Measurements from ENCODE around the gene FSTL4. TPM values are rescaled to one million over a fixed set of nuclear protein-coding genes. Genes with fewer than 3 reads are reported as not detected.

The FSTL4 gene
- polyA plus RNA-seq, 3 donors, result not detected

- TF ChIP-seq CTCF (IDR thresholded peaks at IDR 0.05), result no peak
- Histone ChIP-seq H3K36me3 (replicated peaks in 1 of 2; ENCODE audit: control insufficient read depth in 1 of 2, insufficient read depth in 2 of 2, low read length in 2 of 2) (no peaks in the 10 kb centered on the region), H3K9me3 (replicated peaks in 1 of 2; ENCODE audit: control insufficient read depth in 1 of 2, insufficient read depth in 1 of 2, low read length in 2 of 2) (no peaks in the 10 kb centered on the region), H3K4me3 (replicated peaks in 1 of 3; ENCODE audit: low read depth in 2 of 3, low read length in 3 of 3) (no peak overlapping the region), H3K4me2 (replicated peaks; ENCODE audit: extremely low read depth, low read length, poor library complexity, severe bottlenecking) (no peak overlapping the region), H2AFZ (ENCODE audit: insufficient read depth, low read depth, low read length, poor library complexity, severe bottlenecking) (no peak overlapping the region), H3K27ac (ENCODE audit: low read depth in 1 of 2, low read length in 2 of 2) (no peak overlapping the region), H4K20me1 (ENCODE audit: insufficient read depth, low read length) (no peaks in the 10 kb centered on the region), H3K9ac (ENCODE audit: insufficient read depth, low read length, poor library complexity, severe bottlenecking) (no peak overlapping the region), H3K79me2 (ENCODE audit: insufficient read depth, low read length) (no peaks in the 10 kb centered on the region), H3K27me3 (ENCODE audit: control insufficient read depth in 2 of 2, insufficient read depth in 2 of 2, low read length in 2 of 2) (no peaks in the 10 kb centered on the region), H3K4me1 (ENCODE audit: control insufficient read depth in 1 of 2, insufficient read depth in 2 of 2, low read length in 2 of 2) (no peaks in the 10 kb centered on the region)
- no peak for DNase-seq
- intact Hi-C loops (cut with micrococcal nuclease), result no loop called here
- no peaks in the 10 kb centered on the region for H3K9me3 Mint-ChIP-seq
- no peaks in the 10 kb centered on the region for H3K27me3 Mint-ChIP-seq (ENCODE audit: low read depth in 3 of 3)
- no peak overlapping the region for H3K27ac Mint-ChIP-seq
- 100% methylated on average over 4 of the region's 4 CpGs for WGBS (ENCODE audit: insufficient coverage)
- H3K36me3 Mint-ChIP-seq, result no peaks in the 10 kb centered on the region
- no peak overlapping the region for H3K4me3 Mint-ChIP-seq
- H3K4me1 Mint-ChIP-seq, result no peaks in the 10 kb centered on the region
Measured at GRCh38 chr5:133291524-133291923, 320.8 kb downstream of the FSTL4 start.

- no peak overlapping the region for H3K4me3 ChIP-seq (replicated peaks in 1 of 3; ENCODE audit: low read depth in 2 of 3, low read length in 3 of 3)
Measured at GRCh38 chr5:133290669-133291240, 321.6 kb downstream of the FSTL4 start.

More at GRCh38 chr5:133290669-133291240, 321.6 kb downstream of the FSTL4 start:
- intact Hi-C loops (cut with micrococcal nuclease), result no loop called here
- H4K20me1 ChIP-seq (ENCODE audit: insufficient read depth, low read length), result no peaks in the 10 kb centered on the region
- H3K4me1 Mint-ChIP-seq, result no peaks in the 10 kb centered on the region
- no peak overlapping the region for H3K27ac Mint-ChIP-seq
- no peak for TF ChIP-seq CTCF (IDR thresholded peaks at IDR 0.05)
- no peaks in the 10 kb centered on the region for H3K79me2 ChIP-seq (ENCODE audit: insufficient read depth, low read length)
- WGBS (ENCODE audit: insufficient coverage), result 95% methylated on average over 13 of the region's 17 CpGs
- DNase-seq, result no peak
- no peaks in the 10 kb centered on the region for H3K27me3 Mint-ChIP-seq (ENCODE audit: low read depth in 3 of 3)
- H3K9me3 Mint-ChIP-seq, result no peaks in the 10 kb centered on the region
- H2AFZ ChIP-seq (ENCODE audit: insufficient read depth, low read depth, low read length, poor library complexity, severe bottlenecking), result no peak overlapping the region
- no peak overlapping the region for H3K4me3 Mint-ChIP-seq
- no peaks in the 10 kb centered on the region for H3K9me3 ChIP-seq (replicated peaks in 1 of 2; ENCODE audit: control insufficient read depth in 1 of 2, insufficient read depth in 1 of 2, low read length in 2 of 2)
- H3K27me3 ChIP-seq (ENCODE audit: control insufficient read depth in 2 of 2, insufficient read depth in 2 of 2, low read length in 2 of 2), result no peaks in the 10 kb centered on the region
- no peaks in the 10 kb centered on the region for H3K36me3 Mint-ChIP-seq
- H3K9ac ChIP-seq (ENCODE audit: insufficient read depth, low read length, poor library complexity, severe bottlenecking), result no peak overlapping the region
- no peaks in the 10 kb centered on the region for H3K36me3 ChIP-seq (replicated peaks in 1 of 2; ENCODE audit: control insufficient read depth in 1 of 2, insufficient read depth in 2 of 2, low read length in 2 of 2)
- H3K4me2 ChIP-seq (replicated peaks; ENCODE audit: extremely low read depth, low read length, poor library complexity, severe bottlenecking), result no peak overlapping the region
- no peak overlapping the region for H3K27ac ChIP-seq (ENCODE audit: low read depth in 1 of 2, low read length in 2 of 2)
- no peaks in the 10 kb centered on the region for H3K4me1 ChIP-seq (ENCODE audit: control insufficient read depth in 1 of 2, insufficient read depth in 2 of 2, low read length in 2 of 2)

All from CD14-positive monocyte (primary cell).